Activated CD4-positive, alpha-beta T cell treated with anti-CD3 and anti-CD28 coated beads, Interleukin-2, amount 50 U/mL, for 16 hours (primary cell): ENCODE measurements around the gene ACSF2.
"Not testable (repeated sequence)": the region's sequence is repeated elsewhere in the genome, so short reads cannot be mapped to it uniquely, and the experiment has no call there.

ENCODE experiments used
- DNase-seq: peaks from one replicate; pipeline ENCODE4 v3.0.0-alpha.2; 2020

ACSF2 gene

GRCh38 chr17:50412188-50412732 lies 13.8 kb upstream of the ACSF2 start:
- DNase-seq: no peak

- DNase-seq: no peak
Measured at GRCh38 chr17:50414808-50415207, 11.2 kb upstream of the ACSF2 start.

GRCh38 chr17:50419577-50419976 lies 6.4 kb upstream of the ACSF2 start:
- not testable (repeated sequence) for DNase-seq

GRCh38 chr17:50420419-50421112 lies 5.5 kb upstream of the ACSF2 start:
- no peak for DNase-seq

GRCh38 chr17:50421308-50422051 lies 4.5 kb upstream of the ACSF2 start:
- peak; percentile 10 for DNase-seq

- no peak for DNase-seq
Measured at GRCh38 chr17:50422738-50423137, 3.3 kb upstream of the ACSF2 start.

GRCh38 chr17:50423553-50424159 lies 2.4 kb upstream of the ACSF2 start:
- DNase-seq: no peak

- DNase-seq: no peak
Measured at GRCh38 chr17:50424246-50424995, 1.6 kb upstream of the ACSF2 start.

GRCh38 chr17:50424996-50425681 lies 879 bp upstream of the ACSF2 start:
- DNase-seq: no peak

- no peak for DNase-seq
Measured at GRCh38 chr17:50426472-50426782, 409 bp downstream of the ACSF2 start.

- peak; percentile 35 for DNase-seq
Measured at GRCh38 chr17:50426814-50427787, 1.1 kb downstream of the ACSF2 start.

GRCh38 chr17:50428126-50428525 lies 2.1 kb downstream of the ACSF2 start:
- DNase-seq: not testable (repeated sequence)

GRCh38 chr17:50428831-50429424 lies 2.9 kb downstream of the ACSF2 start:
- DNase-seq: no peak

- DNase-seq: no peak
Measured at GRCh38 chr17:50429793-50430192, 3.8 kb downstream of the ACSF2 start.

- DNase-seq: no peak
Measured at GRCh38 chr17:50430821-50431618, 5.0 kb downstream of the ACSF2 start.

GRCh38 chr17:50432125-50432762 lies 6.2 kb downstream of the ACSF2 start:
- DNase-seq: no peak

- no peak for DNase-seq
Measured at GRCh38 chr17:50437409-50437808, 11.4 kb downstream of the ACSF2 start.

GRCh38 chr17:50439008-50439407 lies 13.0 kb downstream of the ACSF2 start:
- DNase-seq: no peak

- DNase-seq: no peak
Measured at GRCh38 chr17:50440172-50440837, 14.3 kb downstream of the ACSF2 start.
